Measurements from ENCODE around the gene SETD1A.

SETD1A gene

GRCh38 chr16:30923554-30924075 is 33.9 kb upstream of the SETD1A start, which contains the start of gene FBXL19:
FBXL19 (plus strand) TSS chr16:30923572; CDS start chr16:30925755, 2,183 bp downstream.
- Histone ChIP-seq H3K4me1 (ENCODE audit: control insufficient read depth, insufficient read depth, low read length) (no peaks in the 10 kb centered on the region; the same call in 1 of the 2 replicates), H3K27ac (ENCODE audit: low read depth, low read length) (peak within 1 kb of the TSS; percentile 96), H3K9ac (ENCODE audit: low read depth, low read length) (peak within 1 kb of the TSS; percentile 87), H3K9me3 (ENCODE audit: control insufficient read depth, insufficient read depth, low read length) (no peaks in the 10 kb centered on the region), H3K4me3 (ENCODE audit: low read depth, low read length) (peak within 1 kb of the TSS; percentile 83), H3K36me3 (ENCODE audit: control insufficient read depth, insufficient read depth, low read length) (peaks cover 17% of the 10 kb centered on the region), H3K27me3 (ENCODE audit: control insufficient read depth, insufficient read depth, low read length) (no peaks in the 10 kb centered on the region)

- Histone ChIP-seq H3K36me3 (ENCODE audit: control insufficient read depth, insufficient read depth, low read length) (peaks cover 24% of the 10 kb centered on the region), H3K27me3 (ENCODE audit: control insufficient read depth, insufficient read depth, low read length) (no peaks in the 10 kb centered on the region), H3K9me3 (ENCODE audit: control insufficient read depth, insufficient read depth, low read length) (no peaks in the 10 kb centered on the region), H3K27ac (ENCODE audit: low read depth, low read length) (peak overlapping the region; percentile 82), H3K4me3 (ENCODE audit: low read depth, low read length) (peak overlapping the region; percentile 75), H3K9ac (ENCODE audit: low read depth, low read length) (peak overlapping the region; percentile 61; the same call in 1 of the 2 replicates), H3K4me1 (ENCODE audit: control insufficient read depth, insufficient read depth, low read length) (no peaks in the 10 kb centered on the region; the same call in 1 of the 2 replicates)
These were observed 33.3 kb upstream of the SETD1A start for GRCh38 chr16:30924076-30924912.

GRCh38 chr16:30924913-30925631 is 32.5 kb upstream of the SETD1A start:
- peaks cover 29% of the 10 kb centered on the region for H3K36me3 ChIP-seq (ENCODE audit: control insufficient read depth, insufficient read depth, low read length)
- H3K9me3 ChIP-seq (ENCODE audit: control insufficient read depth, insufficient read depth, low read length): no peaks in the 10 kb centered on the region
- peak overlapping the region; percentile 75 for H3K4me3 ChIP-seq (ENCODE audit: low read depth, low read length)
- H3K4me1 ChIP-seq (ENCODE audit: control insufficient read depth, insufficient read depth, low read length): no peaks in the 10 kb centered on the region; the same call in 1 of the 2 replicates
- H3K9ac ChIP-seq (ENCODE audit: low read depth, low read length): no peak overlapping the region
- no peaks in the 10 kb centered on the region for H3K27me3 ChIP-seq (ENCODE audit: control insufficient read depth, insufficient read depth, low read length)
- peak overlapping the region; percentile 63 for H3K27ac ChIP-seq (ENCODE audit: low read depth, low read length)

GRCh38 chr16:30925632-30925987 is 31.9 kb upstream of the SETD1A start:
- Histone ChIP-seq H3K27me3 (ENCODE audit: control insufficient read depth, insufficient read depth, low read length) (no peaks in the 10 kb centered on the region), H3K4me3 (ENCODE audit: low read depth, low read length) (no peak overlapping the region), H3K9me3 (ENCODE audit: control insufficient read depth, insufficient read depth, low read length) (no peaks in the 10 kb centered on the region), H3K27ac (ENCODE audit: low read depth, low read length) (no peak overlapping the region), H3K9ac (ENCODE audit: low read depth, low read length) (no peak overlapping the region), H3K36me3 (ENCODE audit: control insufficient read depth, insufficient read depth, low read length) (peaks cover 35% of the 10 kb centered on the region), H3K4me1 (ENCODE audit: control insufficient read depth, insufficient read depth, low read length) (no peaks in the 10 kb centered on the region; the same call in 1 of the 2 replicates)

- Histone ChIP-seq H3K4me1 (ENCODE audit: control insufficient read depth, insufficient read depth, low read length) (no peaks in the 10 kb centered on the region; the same call in 1 of the 2 replicates), H3K9me3 (ENCODE audit: control insufficient read depth, insufficient read depth, low read length) (no peaks in the 10 kb centered on the region), H3K36me3 (ENCODE audit: control insufficient read depth, insufficient read depth, low read length) (peaks cover 40% of the 10 kb centered on the region), H3K27me3 (ENCODE audit: control insufficient read depth, insufficient read depth, low read length) (no peaks in the 10 kb centered on the region), H3K27ac (ENCODE audit: low read depth, low read length) (no peak overlapping the region), H3K4me3 (ENCODE audit: low read depth, low read length) (no peak overlapping the region), H3K9ac (ENCODE audit: low read depth, low read length) (no peak overlapping the region)
These were observed 31.4 kb upstream of the SETD1A start for GRCh38 chr16:30925995-30926811.

GRCh38 chr16:30926937-30927788 is 30.4 kb upstream of the SETD1A start:
- Histone ChIP-seq H3K4me1 (ENCODE audit: control insufficient read depth, insufficient read depth, low read length) (no peaks in the 10 kb centered on the region; the same call in 1 of the 2 replicates), H3K4me3 (ENCODE audit: low read depth, low read length) (no peak overlapping the region), H3K9ac (ENCODE audit: low read depth, low read length) (no peak overlapping the region), H3K27me3 (ENCODE audit: control insufficient read depth, insufficient read depth, low read length) (no peaks in the 10 kb centered on the region), H3K36me3 (ENCODE audit: control insufficient read depth, insufficient read depth, low read length) (peaks cover 48% of the 10 kb centered on the region), H3K9me3 (ENCODE audit: control insufficient read depth, insufficient read depth, low read length) (no peaks in the 10 kb centered on the region), H3K27ac (ENCODE audit: low read depth, low read length) (no peak overlapping the region)

GRCh38 chr16:30927789-30928378 is 29.7 kb upstream of the SETD1A start:
- H3K36me3 ChIP-seq (ENCODE audit: control insufficient read depth, insufficient read depth, low read length): peaks cover 53% of the 10 kb centered on the region
- no peak overlapping the region for H3K27ac ChIP-seq (ENCODE audit: low read depth, low read length)

GRCh38 chr16:30928390-30928789 is 29.2 kb upstream of the SETD1A start:
- H3K9ac ChIP-seq (ENCODE audit: low read depth, low read length): no peak overlapping the region
- no peak overlapping the region for H3K4me3 ChIP-seq (ENCODE audit: low read depth, low read length)
- H3K36me3 ChIP-seq (ENCODE audit: control insufficient read depth, insufficient read depth, low read length): peaks cover 53% of the 10 kb centered on the region
- H3K4me1 ChIP-seq (ENCODE audit: control insufficient read depth, insufficient read depth, low read length): no peaks in the 10 kb centered on the region; the same call in 1 of the 2 replicates
- no peaks in the 10 kb centered on the region for H3K27me3 ChIP-seq (ENCODE audit: control insufficient read depth, insufficient read depth, low read length)
- no peak overlapping the region for H3K27ac ChIP-seq (ENCODE audit: low read depth, low read length)
- H3K9me3 ChIP-seq (ENCODE audit: control insufficient read depth, insufficient read depth, low read length): no peaks in the 10 kb centered on the region

More at GRCh38 chr16:30927789-30928378, 29.7 kb upstream of the SETD1A start:
- Histone ChIP-seq H3K4me1 (ENCODE audit: control insufficient read depth, insufficient read depth, low read length) (no peaks in the 10 kb centered on the region; the same call in 1 of the 2 replicates), H3K4me3 (ENCODE audit: low read depth, low read length) (no peak overlapping the region), H3K27me3 (ENCODE audit: control insufficient read depth, insufficient read depth, low read length) (no peaks in the 10 kb centered on the region), H3K9ac (ENCODE audit: low read depth, low read length) (no peak overlapping the region), H3K9me3 (ENCODE audit: control insufficient read depth, insufficient read depth, low read length) (no peaks in the 10 kb centered on the region)

- Histone ChIP-seq H3K27me3 (ENCODE audit: control insufficient read depth, insufficient read depth, low read length) (no peaks in the 10 kb centered on the region), H3K4me1 (ENCODE audit: control insufficient read depth, insufficient read depth, low read length) (no peaks in the 10 kb centered on the region; the same call in 1 of the 2 replicates), H3K36me3 (ENCODE audit: control insufficient read depth, insufficient read depth, low read length) (peaks cover 53% of the 10 kb centered on the region), H3K27ac (ENCODE audit: low read depth, low read length) (no peak overlapping the region), H3K9ac (ENCODE audit: low read depth, low read length) (no peak overlapping the region), H3K9me3 (ENCODE audit: control insufficient read depth, insufficient read depth, low read length) (no peaks in the 10 kb centered on the region), H3K4me3 (ENCODE audit: low read depth, low read length) (no peak overlapping the region)
These were observed 28.4 kb upstream of the SETD1A start for GRCh38 chr16:30929167-30929566.
